Measurements from ENCODE around the gene ZBTB7C. TPM values are rescaled to one million over a fixed set of nuclear protein-coding genes. Genes with fewer than 3 reads are reported as not detected.

Gene ZBTB7C
- total RNA-seq: 0.16 TPM in 1 of 2 replicates, not detected in the other

DNA sequence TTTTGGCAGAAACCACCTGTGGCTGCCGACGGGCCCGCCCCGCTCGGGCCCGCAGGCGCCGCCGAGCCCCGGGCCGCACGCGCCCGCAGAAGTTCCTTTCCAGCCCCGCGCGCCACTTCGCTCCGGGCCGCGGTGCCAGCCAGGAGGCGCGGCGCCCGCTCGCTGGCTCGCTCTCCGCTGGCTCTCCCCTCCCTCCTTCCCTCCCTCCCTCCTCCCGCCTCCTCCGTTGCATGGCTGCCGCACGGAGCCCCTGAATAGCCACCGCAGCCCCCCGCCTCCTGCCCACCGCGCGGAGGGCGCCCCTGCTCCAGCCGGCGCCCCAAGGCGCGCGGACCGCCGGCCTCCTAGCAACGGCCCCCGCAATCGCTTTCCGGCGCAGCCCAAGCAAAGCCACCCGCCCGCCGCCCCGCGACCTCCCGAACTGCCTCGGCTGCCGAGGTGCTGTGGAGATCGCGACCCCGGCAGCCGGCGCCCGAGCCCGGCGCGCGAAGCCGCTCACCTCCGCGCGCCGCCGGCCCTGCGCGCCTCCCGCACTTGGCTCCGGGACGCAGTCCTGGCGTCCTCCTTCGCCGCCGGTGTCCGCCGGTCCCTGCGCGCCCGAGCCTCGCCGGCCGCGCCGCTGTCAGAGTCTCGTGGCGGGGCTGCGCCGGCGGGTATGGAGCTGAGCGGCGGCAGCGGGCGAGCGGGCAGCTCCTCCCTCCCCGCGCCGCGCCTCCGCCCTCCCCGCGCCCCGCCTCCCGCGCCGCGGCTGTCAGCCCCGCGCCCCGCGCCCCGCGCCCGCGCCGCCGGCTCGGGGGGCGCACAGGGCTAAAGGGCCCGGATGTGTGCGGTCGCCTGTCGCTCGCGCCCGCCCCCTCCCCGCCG lies at the start of gene ZBTB7C:
ZBTB7C (minus strand) TSS at position 657 of the 864 bp plus-strand sequence.

Other genes starting within 250 kb of the ZBTB7C start
- gene CTIF, start 129.6 kb upstream of the ZBTB7C start, total RNA-seq: 47.1 and 60.8 TPM in 2 replicates